Measurements from ENCODE around the gene TWNK. TPM values are rescaled to one million over a fixed set of nuclear protein-coding genes. Genes with fewer than 3 reads are reported as not detected.

The TWNK gene
- 1 to 10 TPM; 2.7 to 2.8 TPM for total RNA-seq
- polyA plus RNA-seq (2013, experiment 1 of 2): 10.7 TPM
- 10.6 TPM for polyA plus RNA-seq (2013, experiment 2 of 2)
- 5.0 to 164 (median 23.5) reads per million in 172 experiments for total RNA-seq

- Histone ChIP-seq H3K36me3 (ENCODE audit: insufficient read depth, low read length) (peaks cover 46% of the 10 kb centered on the region), H3K27me3 (ENCODE audit: control insufficient read depth in 1 of 2, insufficient read depth in 2 of 2, low read length in 2 of 2) (no peaks in the 10 kb centered on the region), H3K4me3 (ENCODE audit: low read length) (peak within 1 kb of the TSS; percentile 96), H3K4me1 (ENCODE audit: insufficient read depth, low read length) (peaks cover 41% of the 10 kb centered on the region), H3K27ac (ENCODE audit: low read depth in 1 of 2, low read length in 2 of 2) (peak within 1 kb of the TSS; percentile 52 to 67), H3K9me3 (ENCODE audit: control insufficient read depth in 1 of 2, insufficient read depth in 1 of 2, low read length in 2 of 2) (no peaks in the 10 kb centered on the region)
- TF ChIP-seq CTCF (IDR thresholded peaks at IDR 0.05): no peak
- ChIA-PET POLR2A (interaction anchor here (0.7 to 4.7 kb wide), 4 partner anchors 11 to 74 kb away, joined by 3 to 34 read pairs (median 4); partner anchors contain the start of genes LZTS2 and SLF2), CTCF (interaction anchor here (0.9 to 1.2 kb wide), 2 partner anchors 12 to 63 kb away, joined by 3 to 4 read pairs; partner anchors contain the start of gene LZTS2)
- H3K4me1 Mint-ChIP-seq (ENCODE audit: low read depth): peaks cover 26% of the 10 kb centered on the region
- no peaks in the 10 kb centered on the region for H3K27me3 Mint-ChIP-seq
- H3K36me3 Mint-ChIP-seq (ENCODE audit: low read depth): peaks cover 65% of the 10 kb centered on the region
- intact Hi-C loops (cut with DNase I, micrococcal nuclease): loop anchor here in 1 of 2 experiments (2.0 to 5.0 kb wide), 2 partner anchors 74 to 450 kb away; partner anchors contain the start of genes HIF1AN and SLF2
- DNase-seq (peak; percentile 74 to 92 (median 81)), ATAC-seq (ENCODE audit: poor library complexity) (peak; percentile 96)
- peak within 1 kb of the TSS; percentile 97 for H3K4me3 Mint-ChIP-seq
- H3K27ac Mint-ChIP-seq: peak within 1 kb of the TSS; percentile 86
- no peaks in the 10 kb centered on the region for H3K9me3 Mint-ChIP-seq
Observed at GRCh38 chr10:100986952-100987684, at the start of gene TWNK, which contains the start of gene MRPL43. Gene TWNK (plus strand): TSS chr10:100987543. CDS start chr10:100988211, 668 bp downstream. Gene MRPL43 (minus strand): TSS chr10:100987497. CDS start chr10:100987443, 54 bp downstream.

- CTCF ChIA-PET: no interaction called here
- Histone ChIP-seq H3K4me3 (ENCODE audit: low read length) (no peak overlapping the region), H3K4me1 (ENCODE audit: insufficient read depth, low read length) (peaks cover 4% of the 10 kb centered on the region), H3K27ac (ENCODE audit: low read depth in 1 of 2, low read length in 2 of 2) (no peak overlapping the region), H3K27me3 (ENCODE audit: control insufficient read depth in 1 of 2, insufficient read depth in 2 of 2, low read length in 2 of 2) (no peaks in the 10 kb centered on the region), H3K9me3 (ENCODE audit: control insufficient read depth in 1 of 2, insufficient read depth in 1 of 2, low read length in 2 of 2) (no peaks in the 10 kb centered on the region), H3K36me3 (ENCODE audit: insufficient read depth, low read length) (peaks cover 60% of the 10 kb centered on the region)
- no peaks in the 10 kb centered on the region for H3K27me3 Mint-ChIP-seq
- no peak for TF ChIP-seq CTCF (IDR thresholded peaks at IDR 0.05)
- H3K4me3 Mint-ChIP-seq: no peak overlapping the region
- no peak overlapping the region for H3K27ac Mint-ChIP-seq
- peaks cover 15% of the 10 kb centered on the region for H3K4me1 Mint-ChIP-seq (ENCODE audit: low read depth)
- H3K9me3 Mint-ChIP-seq: no peaks in the 10 kb centered on the region
- H3K36me3 Mint-ChIP-seq (ENCODE audit: low read depth): peaks cover 69% of the 10 kb centered on the region
- POLR2A ChIA-PET: no interaction called here
- intact Hi-C loops (cut with DNase I, micrococcal nuclease): no loop called here
- DNase-seq (no peak), ATAC-seq (ENCODE audit: poor library complexity) (no peak)
Observed at GRCh38 chr10:100939763-100940344, 47.5 kb upstream of the TWNK start.

GRCh38 chr10:100942229-100942628, 45.1 kb upstream of the TWNK start:
- peaks cover 15% of the 10 kb centered on the region for H3K4me1 Mint-ChIP-seq (ENCODE audit: low read depth)
- CTCF ChIA-PET: interaction anchor here (1.3 kb wide), 1 partner anchor 72 kb away, joined by 4 read pairs; no protein-coding TSS in a partner anchor

More at GRCh38 chr10:100942229-100942628, 45.1 kb upstream of the TWNK start:
- no peak overlapping the region for H3K4me3 ChIP-seq (ENCODE audit: low read length)
- H3K36me3 ChIP-seq (ENCODE audit: insufficient read depth, low read length): peaks cover 77% of the 10 kb centered on the region
- ATAC-seq (ENCODE audit: poor library complexity) (no peak), DNase-seq (no peak)
- no peaks in the 10 kb centered on the region for H3K27me3 ChIP-seq (ENCODE audit: control insufficient read depth in 1 of 2, insufficient read depth in 2 of 2, low read length in 2 of 2)
- TF ChIP-seq CTCF (IDR thresholded peaks at IDR 0.05): no peak
- Mint-ChIP-seq H3K9me3 (no peaks in the 10 kb centered on the region), H3K36me3 (ENCODE audit: low read depth) (peaks cover 86% of the 10 kb centered on the region), H3K27ac (no peak overlapping the region), H3K27me3 (no peaks in the 10 kb centered on the region), H3K4me3 (no peak overlapping the region)
- no peak overlapping the region for H3K27ac ChIP-seq (ENCODE audit: low read depth in 1 of 2, low read length in 2 of 2)
- H3K4me1 ChIP-seq (ENCODE audit: insufficient read depth, low read length): peaks cover 4% of the 10 kb centered on the region
- POLR2A ChIA-PET: no interaction called here
- no peaks in the 10 kb centered on the region for H3K9me3 ChIP-seq (ENCODE audit: control insufficient read depth in 1 of 2, insufficient read depth in 1 of 2, low read length in 2 of 2)
- intact Hi-C loops (cut with DNase I, micrococcal nuclease): no loop called here
